IPS-20b (cell line): ENCODE data around the gene USP10.

Experiments
- H3K27ac ChIP-seq: one replicate; pipeline ENCODE4 v1.5.1; 2013; ENCODE audit warnings: low read length
- H3K27me3 ChIP-seq: 2 replicates; pipeline ENCODE4 v1.6.1; 2013; ENCODE audit warnings: mild to moderate bottlenecking, low read length, inconsistent platforms; ENCODE audit not compliant: insufficient read depth
- H3K36me3 ChIP-seq: 2 replicates; pipeline ENCODE4 v1.6.1; 2013; ENCODE audit warnings: low read depth, mild to moderate bottlenecking, inconsistent platforms, low read length, moderate library complexity; ENCODE audit not compliant: insufficient read depth
- H3K4me1 ChIP-seq: 2 replicates; pipeline ENCODE4 v1.6.1; 2013; ENCODE audit warnings: mild to moderate bottlenecking, control low read depth, inconsistent platforms, low read length, moderate library complexity; ENCODE audit not compliant: insufficient read depth
- H3K4me3 ChIP-seq: 2 replicates; pipeline ENCODE4 v1.5.1; 2013; ENCODE audit warnings: mild to moderate bottlenecking, low read length, inconsistent platforms
- H3K9ac ChIP-seq: 2 replicates; pipeline ENCODE4 v1.6.1; 2013; ENCODE audit warnings: low read depth, mild to moderate bottlenecking, inconsistent platforms, low read length, moderate library complexity
- H3K9me3 ChIP-seq: 2 replicates; pipeline ENCODE4 v1.6.1; 2013; ENCODE audit warnings: mild to moderate bottlenecking, low read depth, low read length, inconsistent platforms; ENCODE audit not compliant: insufficient read depth

Gene USP10

GRCh38 chr16:84706856-84707255, 7.1 kb downstream of the USP10 start:
- peaks cover 5% of the 10 kb centered on the region; the same call in 1 of the 2 replicates for H3K36me3 ChIP-seq
- no peaks in the 10 kb centered on the region for H3K27me3 ChIP-seq
- H3K9me3 ChIP-seq, result no peaks in the 10 kb centered on the region
- H3K4me1 ChIP-seq, result peaks cover 14% of the 10 kb centered on the region
- H3K4me3 ChIP-seq, result no peak overlapping the region
- H3K27ac ChIP-seq, result no peak overlapping the region
- H3K9ac ChIP-seq, result no peak overlapping the region

DNA sequence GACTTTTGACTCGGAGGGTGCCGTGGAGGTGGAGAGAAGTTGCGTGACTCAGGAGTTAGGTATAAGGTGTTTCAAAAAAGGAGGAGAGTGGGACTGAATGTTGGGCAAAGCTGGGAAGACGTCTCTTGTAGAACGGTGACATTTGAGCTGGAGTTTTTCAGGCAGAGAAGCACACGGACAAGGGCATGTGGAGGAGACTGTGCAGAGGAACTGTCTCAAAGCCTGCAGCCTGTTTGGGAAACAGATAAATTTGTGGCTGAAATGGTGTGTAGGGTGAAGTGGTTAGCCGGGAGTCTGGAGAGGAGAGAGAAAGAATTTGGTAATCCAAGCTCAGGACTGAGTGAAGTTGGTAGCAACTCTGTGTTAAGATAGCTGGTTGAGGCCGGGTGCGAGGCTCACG, 9.8 kb downstream of the USP10 start:
- Histone ChIP-seq H3K4me1 (peaks cover 26% of the 10 kb centered on the region), H3K9ac (no peak overlapping the region), H3K27ac (no peak overlapping the region), H3K4me3 (no peak overlapping the region), H3K9me3 (no peaks in the 10 kb centered on the region), H3K27me3 (no peaks in the 10 kb centered on the region), H3K36me3 (peaks cover 5% of the 10 kb centered on the region; the same call in 1 of the 2 replicates)

- Histone ChIP-seq H3K9me3 (no peaks in the 10 kb centered on the region), H3K36me3 (peaks cover 5% of the 10 kb centered on the region; the same call in 1 of the 2 replicates), H3K27me3 (no peaks in the 10 kb centered on the region), H3K4me1 (peaks cover 26% of the 10 kb centered on the region), H3K27ac (no peak overlapping the region), H3K9ac (no peak overlapping the region), H3K4me3 (no peak overlapping the region)
Measured at GRCh38 chr16:84710686-84711085, 10.9 kb downstream of the USP10 start.

DNA sequence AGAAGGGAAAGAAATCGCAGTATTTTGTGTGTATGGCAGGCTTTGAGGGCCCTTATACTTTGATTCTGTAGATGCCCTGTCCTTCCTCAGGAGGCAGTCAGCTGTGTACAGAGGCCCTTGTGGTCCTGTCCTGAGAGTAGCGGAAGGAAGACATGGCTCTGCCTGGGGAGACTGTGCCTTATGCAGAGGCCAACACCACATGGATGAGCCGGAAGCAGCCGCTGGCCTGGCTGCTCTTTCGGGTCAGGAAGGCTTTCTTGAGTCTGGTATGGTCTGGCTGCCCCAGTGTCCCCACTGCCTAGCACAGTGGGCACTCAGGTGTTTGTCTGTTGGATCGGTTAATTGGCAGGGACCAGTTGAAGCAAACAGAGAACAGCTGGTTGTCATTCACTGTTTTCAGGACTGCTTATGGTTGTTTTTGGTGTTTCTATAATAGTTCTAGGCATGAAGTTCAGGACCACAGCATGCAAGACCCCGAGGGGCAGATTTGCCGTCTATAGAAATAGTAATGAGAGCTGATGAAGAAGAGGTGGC, 12.4 kb downstream of the USP10 start:
- H3K36me3 ChIP-seq, result peaks cover 20% of the 10 kb centered on the region; the same call in 1 of the 2 replicates
- no peaks in the 10 kb centered on the region for H3K9me3 ChIP-seq
- no peak overlapping the region for H3K4me3 ChIP-seq
- peaks cover 23% of the 10 kb centered on the region for H3K4me1 ChIP-seq
- H3K27ac ChIP-seq, result no peak overlapping the region
- no peaks in the 10 kb centered on the region for H3K27me3 ChIP-seq
- no peak overlapping the region for H3K9ac ChIP-seq

DNA sequence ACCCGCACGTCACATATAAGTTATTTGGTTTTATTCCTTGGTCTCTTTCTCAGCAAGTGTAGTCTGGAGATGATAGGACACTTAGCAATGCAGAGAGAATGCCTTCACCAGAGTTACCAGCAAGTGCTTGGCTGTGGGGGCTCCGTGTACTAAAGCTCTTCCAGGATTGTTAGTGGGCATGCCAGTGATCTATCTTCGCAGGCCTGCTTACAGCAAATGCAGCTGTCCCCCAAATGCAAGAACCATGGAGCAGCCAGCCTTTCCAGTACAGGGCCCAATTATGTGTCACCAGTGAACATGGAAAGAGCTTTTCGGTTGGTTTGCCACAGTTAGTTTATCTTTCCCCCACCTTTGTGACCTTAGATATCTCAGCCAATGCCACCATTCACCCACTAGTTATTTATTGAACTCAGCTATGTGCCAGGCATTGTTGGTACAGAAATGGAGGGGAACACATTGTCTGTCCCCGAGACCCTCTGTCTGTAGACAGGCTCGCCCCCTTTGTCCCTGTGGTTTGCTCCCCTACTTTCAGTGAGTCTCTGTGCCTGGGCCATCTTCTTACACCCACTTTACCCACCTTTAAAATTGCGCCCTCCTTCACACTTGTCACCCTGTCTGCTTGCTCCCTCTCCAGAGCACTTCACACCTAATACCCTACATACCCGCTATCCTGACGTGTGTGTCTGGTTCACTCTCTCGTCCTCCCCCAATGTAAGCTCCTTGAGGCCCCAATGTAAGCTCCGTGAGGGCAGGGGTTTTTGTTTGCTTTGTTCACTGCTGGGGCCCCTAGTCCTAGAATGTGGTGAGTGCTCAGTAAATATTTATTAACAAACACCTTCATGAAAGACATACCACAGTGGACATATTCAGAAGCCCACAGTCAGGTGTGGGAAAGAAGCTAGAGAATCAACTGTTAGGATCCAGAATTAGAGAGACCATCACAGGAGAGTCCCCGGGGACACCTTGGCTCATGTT, 13.3 kb downstream of the USP10 start:
- Histone ChIP-seq H3K9me3 (no peaks in the 10 kb centered on the region), H3K27ac (no peak overlapping the region), H3K4me1 (peaks cover 20% of the 10 kb centered on the region), H3K36me3 (peaks cover 29% of the 10 kb centered on the region), H3K4me3 (no peak overlapping the region), H3K27me3 (no peaks in the 10 kb centered on the region), H3K9ac (no peak overlapping the region)

DNA sequence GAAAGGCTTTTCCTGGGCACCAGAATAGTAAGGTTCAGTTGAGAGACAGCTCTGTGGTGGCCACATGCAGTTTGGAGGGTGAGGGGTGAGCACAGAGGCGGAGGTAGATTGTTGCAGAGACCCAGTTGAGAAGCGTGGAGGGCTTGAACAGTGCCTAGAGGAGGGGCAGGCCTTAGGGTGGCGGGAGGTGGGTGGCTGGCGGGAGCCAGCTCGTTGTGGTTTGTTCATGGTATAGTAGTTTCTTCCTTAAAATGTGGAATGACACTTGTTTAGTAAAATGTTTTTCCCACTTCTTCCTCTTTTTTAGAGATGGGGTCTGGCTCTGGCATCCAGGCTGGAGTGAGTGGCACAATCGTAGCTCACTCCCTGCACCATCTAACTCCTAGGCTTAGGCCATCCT, 14.2 kb downstream of the USP10 start:
- peaks cover 20% of the 10 kb centered on the region for H3K4me1 ChIP-seq
- H3K27ac ChIP-seq, result no peak overlapping the region
- no peak overlapping the region for H3K9ac ChIP-seq
- H3K9me3 ChIP-seq, result no peaks in the 10 kb centered on the region
- H3K27me3 ChIP-seq, result no peaks in the 10 kb centered on the region
- peaks cover 30% of the 10 kb centered on the region for H3K36me3 ChIP-seq
- no peak overlapping the region for H3K4me3 ChIP-seq

- H3K4me3 ChIP-seq, result no peak overlapping the region
- no peaks in the 10 kb centered on the region for H3K9me3 ChIP-seq
- H3K4me1 ChIP-seq, result peaks cover 16% of the 10 kb centered on the region; the same call in 1 of the 2 replicates
- H3K27me3 ChIP-seq, result no peaks in the 10 kb centered on the region
- no peak overlapping the region for H3K9ac ChIP-seq
- H3K27ac ChIP-seq, result no peak overlapping the region
- H3K36me3 ChIP-seq, result peaks cover 31% of the 10 kb centered on the region
Measured at GRCh38 chr16:84715424-84715823, 15.6 kb downstream of the USP10 start.

- Histone ChIP-seq H3K27me3 (no peaks in the 10 kb centered on the region), H3K27ac (no peak overlapping the region), H3K4me1 (peaks cover 16% of the 10 kb centered on the region; the same call in 1 of the 2 replicates), H3K9me3 (no peaks in the 10 kb centered on the region), H3K36me3 (peaks cover 31% of the 10 kb centered on the region), H3K4me3 (no peak overlapping the region), H3K9ac (no peak overlapping the region)
Measured at GRCh38 chr16:84715854-84716253, 16.1 kb downstream of the USP10 start.

GRCh38 chr16:84716740-84717139, 16.9 kb downstream of the USP10 start:
- Histone ChIP-seq H3K9me3 (no peaks in the 10 kb centered on the region), H3K4me3 (no peak overlapping the region), H3K4me1 (peaks cover 16% of the 10 kb centered on the region; the same call in 1 of the 2 replicates), H3K27ac (no peak overlapping the region), H3K27me3 (no peaks in the 10 kb centered on the region), H3K9ac (no peak overlapping the region), H3K36me3 (peaks cover 32% of the 10 kb centered on the region)

- peaks cover 36% of the 10 kb centered on the region for H3K36me3 ChIP-seq
- H3K27ac ChIP-seq, result no peak overlapping the region
- no peak overlapping the region for H3K9ac ChIP-seq
- no peaks in the 10 kb centered on the region for H3K9me3 ChIP-seq
- H3K4me1 ChIP-seq, result peaks cover 14% of the 10 kb centered on the region; the same call in 1 of the 2 replicates
- no peak overlapping the region for H3K4me3 ChIP-seq
- H3K27me3 ChIP-seq, result no peaks in the 10 kb centered on the region
Measured at GRCh38 chr16:84717484-84717883, 17.7 kb downstream of the USP10 start.

DNA sequence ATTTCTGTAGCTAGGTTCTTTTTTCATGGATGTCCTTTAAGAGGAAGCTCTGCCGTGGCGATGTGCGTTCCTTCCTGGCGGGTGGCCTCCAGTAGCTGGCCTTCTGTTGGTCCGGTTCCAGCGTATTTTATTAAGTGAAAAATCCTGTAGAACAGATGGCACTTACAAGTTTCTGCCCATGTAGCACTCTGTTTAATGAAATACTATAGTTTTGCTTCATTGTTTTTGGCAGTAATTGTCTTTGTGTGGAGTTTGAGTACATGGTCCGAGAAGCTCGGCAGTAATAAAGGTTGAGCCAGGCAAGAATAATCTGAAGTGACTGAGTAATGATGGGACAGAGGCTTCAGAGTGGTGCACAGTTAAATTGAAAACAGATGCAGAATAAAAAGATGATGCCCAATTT, 20.4 kb downstream of the USP10 start:
- Histone ChIP-seq H3K4me3 (no peak overlapping the region), H3K9ac (no peak overlapping the region), H3K9me3 (no peaks in the 10 kb centered on the region), H3K36me3 (peaks cover 36% of the 10 kb centered on the region), H3K27ac (no peak overlapping the region), H3K27me3 (no peaks in the 10 kb centered on the region), H3K4me1 (peaks cover 19% of the 10 kb centered on the region)

- Histone ChIP-seq H3K36me3 (peaks cover 23% of the 10 kb centered on the region), H3K4me1 (peaks cover 36% of the 10 kb centered on the region), H3K27me3 (no peaks in the 10 kb centered on the region), H3K4me3 (no peak overlapping the region), H3K9me3 (no peaks in the 10 kb centered on the region), H3K27ac (no peak overlapping the region), H3K9ac (no peak overlapping the region)
Measured at GRCh38 chr16:84722068-84722467, 22.3 kb downstream of the USP10 start.
